ENCODE results near the gene CUX1. TPM values are rescaled to one million over a fixed set of nuclear protein-coding genes. Genes with fewer than 3 reads are reported as not detected.
"Not testable (repeated sequence)": the region's sequence is repeated elsewhere in the genome, so short reads cannot be mapped to it uniquely, and the experiment has no call there.

The CUX1 gene
- total and polyA plus RNA-seq, 5 donors = 54.1 to 146 (median 109) TPM

DNA sequence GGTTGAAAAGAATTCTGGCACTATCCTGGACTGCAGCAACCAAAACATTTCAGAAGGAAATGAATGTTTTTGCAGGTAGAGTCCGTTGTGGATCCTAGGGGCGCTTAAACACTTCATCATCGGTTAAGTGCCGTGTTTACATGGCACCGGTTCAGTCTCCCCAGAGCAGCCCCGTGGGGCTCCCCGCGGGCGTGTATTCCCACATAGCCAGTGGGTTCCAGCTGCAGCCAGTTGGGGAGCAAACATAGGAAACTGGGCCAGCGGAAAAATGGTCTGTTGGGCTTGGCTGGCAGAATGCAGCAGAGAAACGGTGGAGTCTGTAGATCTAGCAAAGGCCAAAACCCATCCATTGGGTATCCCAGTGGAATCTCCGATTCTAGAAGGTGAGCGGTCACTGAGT is 356.2 kb downstream of the CUX1 start:
- H3K4me3 ChIP-seq (ENCODE audit: low read length) = no peak overlapping the region
- H3K27ac ChIP-seq (ENCODE audit: low read length) = no peak overlapping the region
- DNase-seq = no peak
- no peaks in the 10 kb centered on the region for H3K4me1 ChIP-seq (ENCODE audit: control insufficient read depth, insufficient read depth, low read length)
- intact Hi-C loops (cut with DNase I) = no loop called here
- no peaks in the 10 kb centered on the region for H3K27me3 ChIP-seq (ENCODE audit: control insufficient read depth, insufficient read depth)
- ATAC-seq = no peak
- WGBS = 76% methylated on average over 13 of the region's 13 CpGs
- no peaks in the 10 kb centered on the region for H3K9me3 ChIP-seq (ENCODE audit: control insufficient read depth, low read length)

DNA sequence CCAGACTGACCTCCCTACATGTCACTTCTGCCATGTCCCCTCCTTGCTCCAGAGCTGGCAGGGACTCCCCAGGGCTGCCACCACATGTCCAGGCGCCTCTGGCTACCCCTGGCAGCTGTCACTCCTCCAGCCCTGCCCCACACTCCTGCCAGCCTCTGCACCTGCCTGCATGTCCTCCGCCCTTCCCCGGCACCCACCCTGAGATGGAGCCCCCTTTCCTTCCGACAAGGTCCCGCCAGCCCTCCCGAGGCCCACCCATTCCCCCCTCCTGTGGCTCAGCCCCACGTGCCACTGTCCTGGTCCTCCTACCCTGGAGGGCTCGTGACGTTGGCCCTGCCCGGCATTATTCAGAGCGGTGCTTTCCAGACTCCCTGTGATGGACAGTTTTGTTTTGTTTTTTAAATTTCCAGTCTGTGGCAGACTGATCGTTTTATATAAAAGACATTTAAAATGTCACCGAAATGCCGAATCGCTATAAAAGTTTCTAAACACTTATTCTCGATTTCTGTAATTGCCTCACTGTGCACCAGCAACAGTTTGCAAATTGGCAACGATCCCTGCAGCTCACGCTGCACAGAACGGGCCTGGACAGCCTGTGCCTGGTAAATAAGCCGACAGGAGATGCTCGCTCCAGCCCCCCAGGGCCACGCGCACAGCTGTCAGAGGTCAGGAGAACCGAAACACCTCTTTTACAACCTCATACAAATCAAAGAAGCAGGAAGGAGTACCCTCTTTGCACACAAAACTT is 358.2 kb downstream of the CUX1 start:
- no peak for DNase-seq
- H3K9me3 ChIP-seq (ENCODE audit: control insufficient read depth, low read length) = no peaks in the 10 kb centered on the region
- 87% methylated on average over 24 of the region's 24 CpGs for WGBS
- H3K27me3 ChIP-seq (ENCODE audit: control insufficient read depth, insufficient read depth) = no peaks in the 10 kb centered on the region
- intact Hi-C loops (cut with DNase I) = no loop called here
- H3K4me3 ChIP-seq (ENCODE audit: low read length) = no peak overlapping the region
- peak in 1 of 2 donors; percentile 13 for ATAC-seq
- no peaks in the 10 kb centered on the region for H3K4me1 ChIP-seq (ENCODE audit: control insufficient read depth, insufficient read depth, low read length)
- no peak overlapping the region for H3K27ac ChIP-seq (ENCODE audit: low read length)

DNA sequence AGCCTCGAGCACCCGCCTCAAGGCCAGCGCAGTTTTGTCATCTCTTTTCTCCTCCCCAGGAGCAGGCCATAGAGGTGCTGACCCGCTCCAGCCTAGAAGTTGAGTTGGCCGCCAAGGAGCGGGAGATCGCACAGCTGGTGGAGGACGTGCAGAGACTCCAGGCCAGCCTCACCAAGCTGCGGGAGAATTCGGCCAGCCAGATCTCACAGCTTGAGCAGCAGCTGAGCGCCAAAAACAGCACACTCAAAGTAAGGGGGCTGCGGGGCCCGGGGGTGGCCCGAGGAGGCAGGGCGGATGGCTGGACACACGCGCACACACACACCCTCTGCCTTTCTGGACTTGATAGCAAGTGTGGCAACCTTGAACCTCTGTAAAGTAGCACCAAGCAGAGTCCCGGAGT is 361.0 kb downstream of the CUX1 start:
- WGBS = 83% methylated on average over 18 of the region's 18 CpGs
- ATAC-seq = peak in 1 of 2 donors; percentile 22
- Histone ChIP-seq H3K9me3 (ENCODE audit: control insufficient read depth, low read length) (no peaks in the 10 kb centered on the region), H3K4me3 (ENCODE audit: low read length) (no peak overlapping the region), H3K4me1 (ENCODE audit: control insufficient read depth, insufficient read depth, low read length) (no peaks in the 10 kb centered on the region), H3K27me3 (ENCODE audit: control insufficient read depth, insufficient read depth) (no peaks in the 10 kb centered on the region), H3K27ac (ENCODE audit: low read length) (no peak overlapping the region)
- DNase-seq = peak in 2 of 3 donors; percentile 61 to 68
- intact Hi-C loops (cut with DNase I) = no loop called here

- 93% methylated on average over 10 of the region's 10 CpGs for WGBS
- intact Hi-C loops (cut with DNase I) = loop anchor here in 1 of 4 donors (10.0 kb wide), 1 partner anchor 64 kb away; no protein-coding TSS in a partner anchor
- DNase-seq (no peak), ATAC-seq (no peak)
- no peaks in the 10 kb centered on the region for H3K27me3 ChIP-seq (ENCODE audit: control insufficient read depth, insufficient read depth)
- H3K27ac ChIP-seq (ENCODE audit: low read length) = no peak overlapping the region
- H3K9me3 ChIP-seq (ENCODE audit: control insufficient read depth, low read length) = no peaks in the 10 kb centered on the region
- H3K4me1 ChIP-seq (ENCODE audit: control insufficient read depth, insufficient read depth, low read length) = no peaks in the 10 kb centered on the region
- no peak overlapping the region for H3K4me3 ChIP-seq (ENCODE audit: low read length)
Observed at GRCh38 chr7:102180727-102181126, 363.3 kb downstream of the CUX1 start.

- intact Hi-C loops (cut with DNase I) = loop anchor here in 1 of 4 donors (10.0 kb wide), 1 partner anchor 63 kb away; no protein-coding TSS in a partner anchor
- no peak overlapping the region for H3K4me3 ChIP-seq (ENCODE audit: low read length)
- no peaks in the 10 kb centered on the region for H3K9me3 ChIP-seq (ENCODE audit: control insufficient read depth, low read length)
- WGBS = 92% methylated on average over 8 of the region's 8 CpGs
- H3K4me1 ChIP-seq (ENCODE audit: control insufficient read depth, insufficient read depth, low read length) = no peaks in the 10 kb centered on the region
- no peak for ATAC-seq
- H3K27ac ChIP-seq (ENCODE audit: low read length) = no peak overlapping the region
- H3K27me3 ChIP-seq (ENCODE audit: control insufficient read depth, insufficient read depth) = no peaks in the 10 kb centered on the region
- no peak for DNase-seq
Observed at GRCh38 chr7:102181517-102181916, 364.1 kb downstream of the CUX1 start.

DNA sequence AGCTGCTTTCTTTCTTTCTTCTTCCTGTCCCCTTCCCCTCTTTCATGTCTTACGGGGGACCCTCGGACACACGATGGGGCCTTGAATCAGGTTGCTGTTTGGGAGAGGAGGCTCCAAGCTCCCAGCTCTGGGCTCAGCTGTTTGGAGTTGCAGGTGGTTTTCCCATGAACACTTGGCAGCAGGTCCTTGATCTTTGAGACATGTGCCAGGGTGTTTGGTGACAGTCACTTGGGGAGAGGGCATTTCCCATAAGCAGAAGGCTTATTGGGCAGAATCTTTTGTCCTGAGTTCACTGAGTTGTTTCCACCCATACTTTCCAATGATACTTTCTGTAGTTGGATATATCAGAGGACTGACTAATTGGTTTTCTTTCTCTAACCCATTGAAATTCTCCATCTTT is 364.6 kb downstream of the CUX1 start:
- DNase-seq = no peak
- intact Hi-C loops (cut with DNase I) = loop anchor here in 1 of 4 donors (10.0 kb wide), 1 partner anchor 63 kb away; no protein-coding TSS in a partner anchor
- H3K27ac ChIP-seq (ENCODE audit: low read length) = no peak overlapping the region
- H3K4me1 ChIP-seq (ENCODE audit: control insufficient read depth, insufficient read depth, low read length) = no peaks in the 10 kb centered on the region
- no peaks in the 10 kb centered on the region for H3K27me3 ChIP-seq (ENCODE audit: control insufficient read depth, insufficient read depth)
- H3K4me3 ChIP-seq (ENCODE audit: low read length) = no peak overlapping the region
- ATAC-seq = no peak
- no peaks in the 10 kb centered on the region for H3K9me3 ChIP-seq (ENCODE audit: control insufficient read depth, low read length)
- WGBS = 75% methylated on average over 3 of the region's 3 CpGs

GRCh38 chr7:102183848-102184247 is 366.4 kb downstream of the CUX1 start:
- H3K27me3 ChIP-seq (ENCODE audit: control insufficient read depth, insufficient read depth); H3K9me3 ChIP-seq (ENCODE audit: control insufficient read depth, low read length); H3K4me3 ChIP-seq (ENCODE audit: low read length); H3K27ac ChIP-seq (ENCODE audit: low read length); ATAC-seq; H3K4me1 ChIP-seq (ENCODE audit: control insufficient read depth, insufficient read depth, low read length); DNase-seq: not testable (repeated sequence)
- intact Hi-C loops (cut with DNase I) = loop anchor here in 1 of 4 donors (10.0 kb wide), 1 partner anchor 61 kb away; no protein-coding TSS in a partner anchor
- 96% methylated on average over 7 of the region's 7 CpGs for WGBS

DNA sequence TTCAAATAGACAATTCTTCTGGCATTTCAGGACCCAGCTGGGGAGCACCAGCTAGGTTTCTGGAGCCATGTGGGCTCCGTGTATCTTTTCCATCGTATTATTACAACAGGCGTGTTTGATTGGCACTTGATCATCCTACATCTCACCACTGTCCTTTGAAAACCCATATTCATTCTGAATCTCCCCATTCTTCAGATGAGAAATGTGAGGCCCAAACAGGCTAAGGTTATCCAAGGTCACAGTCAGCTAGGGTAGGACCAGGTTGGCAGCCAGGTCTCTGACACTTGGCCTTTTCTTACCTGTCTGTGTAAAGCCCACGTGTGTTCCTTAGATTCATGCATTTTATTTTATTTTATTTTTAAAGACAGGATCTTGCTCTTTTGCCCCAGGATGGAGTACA is 366.9 kb downstream of the CUX1 start:
- ATAC-seq = no peak
- Histone ChIP-seq H3K27ac (ENCODE audit: low read length) (no peak overlapping the region), H3K9me3 (ENCODE audit: control insufficient read depth, low read length) (no peaks in the 10 kb centered on the region), H3K4me3 (ENCODE audit: low read length) (no peak overlapping the region), H3K4me1 (ENCODE audit: control insufficient read depth, insufficient read depth, low read length) (no peaks in the 10 kb centered on the region), H3K27me3 (ENCODE audit: control insufficient read depth, insufficient read depth) (no peaks in the 10 kb centered on the region)
- intact Hi-C loops (cut with DNase I) = loop anchor here in 1 of 4 donors (10.0 kb wide), 1 partner anchor 60 kb away; no protein-coding TSS in a partner anchor
- no peak for DNase-seq
- 97% methylated on average over 4 of the region's 4 CpGs for WGBS

DNA sequence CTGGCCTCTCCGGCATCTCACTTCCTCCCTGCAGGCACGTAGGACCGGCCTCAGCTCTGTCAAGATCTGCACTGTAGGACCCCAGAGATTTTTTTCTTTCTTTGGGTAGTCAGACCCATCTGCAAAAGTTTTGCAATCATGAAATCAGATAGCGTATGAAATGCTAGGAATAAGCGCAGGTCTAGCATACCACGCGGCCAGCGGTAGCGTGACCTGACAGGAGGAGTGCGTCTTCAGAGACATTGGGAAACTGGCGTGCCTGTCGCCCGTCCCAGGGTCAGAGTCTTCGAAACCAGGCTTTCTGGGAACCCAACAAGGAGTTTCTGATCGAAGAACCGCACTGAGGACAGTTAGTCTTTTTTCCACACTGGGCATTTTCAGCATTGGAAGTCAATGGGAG is 368.4 kb downstream of the CUX1 start:
- Histone ChIP-seq H3K27ac (ENCODE audit: low read length) (no peak overlapping the region), H3K27me3 (ENCODE audit: control insufficient read depth, insufficient read depth) (no peaks in the 10 kb centered on the region), H3K9me3 (ENCODE audit: control insufficient read depth, low read length) (no peaks in the 10 kb centered on the region), H3K4me3 (ENCODE audit: low read length) (no peak overlapping the region), H3K4me1 (ENCODE audit: control insufficient read depth, insufficient read depth, low read length) (no peaks in the 10 kb centered on the region)
- no peak for DNase-seq
- no peak for ATAC-seq
- WGBS = 95% methylated on average over 16 of the region's 16 CpGs
- intact Hi-C loops (cut with DNase I) = loop anchor here in 1 of 4 donors (10.0 kb wide), 1 partner anchor 59 kb away; no protein-coding TSS in a partner anchor

DNA sequence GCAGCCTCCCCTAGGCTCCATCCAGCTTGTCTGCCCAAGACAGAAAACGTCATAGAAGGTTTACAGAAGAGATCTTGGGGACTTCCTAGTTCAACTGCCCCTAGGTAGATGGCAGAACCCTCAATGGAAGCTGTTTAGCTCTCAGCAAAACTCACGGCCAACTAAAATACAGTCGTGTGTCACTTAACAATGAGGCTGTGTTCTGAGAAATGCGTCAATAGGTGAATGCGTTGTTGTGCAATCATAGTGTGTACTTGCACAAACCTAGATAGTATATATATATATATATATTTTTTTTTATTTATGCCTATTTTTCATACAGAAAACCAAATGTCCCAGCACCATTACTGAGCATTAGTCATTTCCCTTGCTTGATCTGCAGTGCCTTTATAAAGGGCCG is 368.9 kb downstream of the CUX1 start:
- Histone ChIP-seq H3K9me3 (ENCODE audit: control insufficient read depth, low read length) (no peaks in the 10 kb centered on the region), H3K27ac (ENCODE audit: low read length) (no peak overlapping the region), H3K4me3 (ENCODE audit: low read length) (no peak overlapping the region), H3K4me1 (ENCODE audit: control insufficient read depth, insufficient read depth, low read length) (no peaks in the 10 kb centered on the region), H3K27me3 (ENCODE audit: control insufficient read depth, insufficient read depth) (no peaks in the 10 kb centered on the region)
- 91% methylated on average over 6 of the region's 6 CpGs for WGBS
- intact Hi-C loops (cut with DNase I) = loop anchor here in 1 of 4 donors (10.0 kb wide), 1 partner anchor 58 kb away; no protein-coding TSS in a partner anchor
- DNase-seq (no peak), ATAC-seq (no peak)

GRCh38 chr7:102188746-102189145 is 371.3 kb downstream of the CUX1 start:
- Histone ChIP-seq H3K27me3 (ENCODE audit: control insufficient read depth, insufficient read depth) (no peaks in the 10 kb centered on the region), H3K4me1 (ENCODE audit: control insufficient read depth, insufficient read depth, low read length) (no peaks in the 10 kb centered on the region), H3K4me3 (ENCODE audit: low read length) (no peak overlapping the region), H3K9me3 (ENCODE audit: control insufficient read depth, low read length) (no peaks in the 10 kb centered on the region), H3K27ac (ENCODE audit: low read length) (no peak overlapping the region)
- 67% methylated on average over 7 of the region's 7 CpGs for WGBS
- DNase-seq (no peak), ATAC-seq (no peak)
- intact Hi-C loops (cut with DNase I) = loop anchor here in 1 of 4 donors (10.0 kb wide), 1 partner anchor 56 kb away; no protein-coding TSS in a partner anchor

Measured in right cardiac atrium (tissue), 5 donors.